Cardiac fibroblast (primary cell): ENCODE measurements around the gene IGF2BP2.

Experiments
- DNase-seq, 2 donors: peaks; one replicate each; pipeline versions ENCODE4 v3.0.0 to v3.0.0-alpha.2; 2010; ENCODE audit warnings: low read depth in 2 of 2
- H3K4me3 ChIP-seq, 2 donors: replicated peaks in 1 of 2; 1 replicate in 1 of 2; 2 replicates in 1 of 2; pipeline ENCODE4 v1.5.1; 2011; ENCODE audit warnings: low read depth in 2 of 2, low read length in 2 of 2, mild to moderate bottlenecking in 2 of 2, moderate library complexity in 1 of 2
- TF ChIP-seq, protein P1 (sequence below): IDR thresholded peaks from one replicate; pipeline ENCODE4 v1.5.1; 2011; ENCODE audit warnings: low read depth, mild to moderate bottlenecking, low read length, inconsistent platforms

The IGF2BP2 gene

GRCh38 chr3:185764163-185764979 lies 60.5 kb downstream of the IGF2BP2 start:
- DNase-seq: peak; percentile 65 to 75
- TF ChIP-seq, protein P1, sequence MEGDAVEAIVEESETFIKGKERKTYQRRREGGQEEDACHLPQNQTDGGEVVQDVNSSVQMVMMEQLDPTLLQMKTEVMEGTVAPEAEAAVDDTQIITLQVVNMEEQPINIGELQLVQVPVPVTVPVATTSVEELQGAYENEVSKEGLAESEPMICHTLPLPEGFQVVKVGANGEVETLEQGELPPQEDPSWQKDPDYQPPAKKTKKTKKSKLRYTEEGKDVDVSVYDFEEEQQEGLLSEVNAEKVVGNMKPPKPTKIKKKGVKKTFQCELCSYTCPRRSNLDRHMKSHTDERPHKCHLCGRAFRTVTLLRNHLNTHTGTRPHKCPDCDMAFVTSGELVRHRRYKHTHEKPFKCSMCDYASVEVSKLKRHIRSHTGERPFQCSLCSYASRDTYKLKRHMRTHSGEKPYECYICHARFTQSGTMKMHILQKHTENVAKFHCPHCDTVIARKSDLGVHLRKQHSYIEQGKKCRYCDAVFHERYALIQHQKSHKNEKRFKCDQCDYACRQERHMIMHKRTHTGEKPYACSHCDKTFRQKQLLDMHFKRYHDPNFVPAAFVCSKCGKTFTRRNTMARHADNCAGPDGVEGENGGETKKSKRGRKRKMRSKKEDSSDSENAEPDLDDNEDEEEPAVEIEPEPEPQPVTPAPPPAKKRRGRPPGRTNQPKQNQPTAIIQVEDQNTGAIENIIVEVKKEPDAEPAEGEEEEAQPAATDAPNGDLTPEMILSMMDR: no peak
- H3K4me3 ChIP-seq: no peak overlapping the region

DNA sequence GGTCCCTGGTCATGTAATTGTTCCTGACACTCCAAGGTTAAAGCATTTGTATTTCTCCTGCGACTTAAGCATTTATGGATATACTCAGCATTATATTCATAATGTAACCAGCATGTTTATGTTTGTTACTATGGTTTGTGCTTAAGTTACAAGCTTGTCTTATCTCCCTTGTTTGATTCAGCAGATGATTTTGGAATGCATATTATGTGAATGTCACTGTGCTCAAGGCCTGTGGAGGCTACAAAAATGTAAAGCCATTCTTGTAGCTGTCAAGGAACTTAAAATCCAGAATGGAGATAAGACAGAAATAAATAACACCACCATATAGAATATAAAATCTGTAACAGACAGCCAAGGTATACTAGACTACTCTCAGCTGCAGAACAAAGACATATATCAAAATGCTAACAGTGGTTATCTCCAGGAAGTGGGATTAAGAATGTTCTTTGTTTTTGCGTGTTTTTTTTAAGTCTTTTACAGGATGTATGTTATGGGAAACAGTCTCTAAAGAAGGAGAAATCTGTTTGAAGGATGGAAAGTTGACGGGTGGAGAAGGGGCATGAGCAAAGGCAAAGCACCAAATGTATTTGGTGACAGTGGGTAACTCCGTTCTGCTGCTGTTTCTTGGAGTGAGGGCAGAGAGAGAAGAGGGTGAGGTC lies 61.4 kb downstream of the IGF2BP2 start:
- no peak overlapping the region for H3K4me3 ChIP-seq
- peak; percentile 24 to 39 for DNase-seq
- TF ChIP-seq, protein P1: no peak

GRCh38 chr3:185760550-185760949 lies 64.3 kb downstream of the IGF2BP2 start:
- TF ChIP-seq, protein P1: no peak
- H3K4me3 ChIP-seq: no peak overlapping the region
- DNase-seq: no peak

DNA sequence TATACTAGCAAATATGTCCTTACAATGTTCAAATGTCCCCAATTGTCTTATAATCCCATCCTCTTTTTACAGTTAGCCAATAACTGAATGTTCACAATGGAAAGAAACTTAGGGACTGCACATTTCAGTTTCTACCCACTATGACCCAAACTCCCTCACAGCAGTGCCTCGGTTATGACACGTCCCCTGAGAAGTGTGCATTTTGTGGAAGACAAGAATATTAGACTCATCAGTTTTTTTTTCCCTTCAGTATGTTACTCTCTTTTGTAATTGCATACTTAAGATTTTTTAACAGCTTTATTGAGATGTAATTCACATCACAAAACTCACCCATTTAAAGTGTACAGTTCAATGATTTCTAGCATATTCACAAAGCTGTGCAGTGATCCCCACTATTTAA lies 64.8 kb downstream of the IGF2BP2 start:
- TF ChIP-seq, protein P1: no peak
- no peak overlapping the region for H3K4me3 ChIP-seq

DNA sequence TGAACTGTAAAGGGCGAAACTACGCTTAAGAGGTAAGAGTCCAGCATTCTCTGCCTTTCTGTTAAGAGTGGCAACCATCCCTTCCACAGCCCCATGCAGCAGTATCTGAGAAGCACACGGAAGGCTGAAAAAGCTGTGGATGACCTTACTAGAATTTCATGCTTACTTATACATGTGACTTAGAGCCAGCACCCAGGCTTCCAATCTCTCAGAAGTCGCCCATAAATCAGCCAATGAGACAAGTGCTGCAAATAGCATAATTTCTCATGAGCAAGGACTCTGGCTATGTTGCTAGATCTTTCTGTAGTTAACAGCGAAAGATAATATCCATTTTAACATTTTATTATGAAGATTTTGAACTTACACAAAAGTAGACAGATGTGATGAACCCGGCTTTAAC lies 65.3 kb downstream of the IGF2BP2 start:
- TF ChIP-seq, protein P1: no peak
- DNase-seq: no peak
- H3K4me3 ChIP-seq: no peak overlapping the region

More for the DNA sequence above, 64.8 kb downstream of the IGF2BP2 start:
- DNase-seq: no peak

DNA sequence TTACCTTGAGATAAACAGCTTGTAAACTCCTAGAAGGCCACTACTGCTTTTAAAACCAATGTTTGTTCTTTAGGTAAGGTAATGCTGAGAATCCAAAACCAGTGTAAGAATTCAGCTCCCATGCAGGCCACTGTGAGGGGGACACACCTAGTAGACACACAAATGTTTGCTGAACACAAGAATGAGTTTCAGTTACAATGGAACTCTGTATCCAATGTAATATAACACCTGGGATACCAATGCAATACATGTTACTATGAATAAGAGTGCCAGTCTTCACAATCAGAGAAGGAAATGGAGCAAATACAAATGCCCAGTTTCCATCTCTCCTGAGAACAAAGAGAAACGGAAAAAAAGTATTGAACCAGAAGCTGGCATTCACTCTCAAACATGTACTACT lies 65.9 kb downstream of the IGF2BP2 start:
- H3K4me3 ChIP-seq: no peak overlapping the region
- TF ChIP-seq, protein P1: no peak
- DNase-seq: no peak
